ENCODE measurements around the gene PKLR.

DNA sequence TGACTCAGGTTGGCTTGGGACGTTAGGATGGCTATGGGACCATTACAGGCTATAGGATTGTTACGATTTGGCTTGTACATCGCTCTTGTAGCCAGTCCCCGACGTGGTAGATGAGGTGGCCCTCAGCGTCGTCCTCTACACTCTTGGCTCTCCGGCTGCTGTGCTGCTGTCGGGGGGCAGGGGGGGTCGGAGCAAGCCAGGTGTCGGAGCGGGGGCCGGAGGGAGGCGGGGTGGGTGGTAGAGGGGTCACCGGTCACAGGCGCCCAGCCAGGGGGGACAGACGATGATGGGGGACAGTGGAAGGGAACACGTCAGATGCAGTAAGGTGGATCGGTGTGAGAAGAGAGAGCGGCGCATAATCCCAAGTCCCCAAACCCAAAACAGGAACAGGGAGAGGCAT is 32.6 kb downstream of the PKLR start:
- no peak for TF ChIP-seq EZH2 (IDR thresholded peaks at IDR 0.05; ENCODE audit: borderline replicate concordance, low read length)
- TF ChIP-seq, protein P1, sequence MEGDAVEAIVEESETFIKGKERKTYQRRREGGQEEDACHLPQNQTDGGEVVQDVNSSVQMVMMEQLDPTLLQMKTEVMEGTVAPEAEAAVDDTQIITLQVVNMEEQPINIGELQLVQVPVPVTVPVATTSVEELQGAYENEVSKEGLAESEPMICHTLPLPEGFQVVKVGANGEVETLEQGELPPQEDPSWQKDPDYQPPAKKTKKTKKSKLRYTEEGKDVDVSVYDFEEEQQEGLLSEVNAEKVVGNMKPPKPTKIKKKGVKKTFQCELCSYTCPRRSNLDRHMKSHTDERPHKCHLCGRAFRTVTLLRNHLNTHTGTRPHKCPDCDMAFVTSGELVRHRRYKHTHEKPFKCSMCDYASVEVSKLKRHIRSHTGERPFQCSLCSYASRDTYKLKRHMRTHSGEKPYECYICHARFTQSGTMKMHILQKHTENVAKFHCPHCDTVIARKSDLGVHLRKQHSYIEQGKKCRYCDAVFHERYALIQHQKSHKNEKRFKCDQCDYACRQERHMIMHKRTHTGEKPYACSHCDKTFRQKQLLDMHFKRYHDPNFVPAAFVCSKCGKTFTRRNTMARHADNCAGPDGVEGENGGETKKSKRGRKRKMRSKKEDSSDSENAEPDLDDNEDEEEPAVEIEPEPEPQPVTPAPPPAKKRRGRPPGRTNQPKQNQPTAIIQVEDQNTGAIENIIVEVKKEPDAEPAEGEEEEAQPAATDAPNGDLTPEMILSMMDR (IDR thresholded peaks at IDR 0.05; ENCODE audit: low read length), result no peak

Measured in OCI-LY1 (cell line).